GM21360 (cell line): Measurements from ENCODE around the gene ATP6V1A.
A peak's percentile ranks its signal among the peaks of the same experiment; 100 is the strongest.

Source experiments
- ATAC-seq: cut with Tn5 transposase; IDR thresholded peaks from one replicate; pipeline ENCODE4 v1.9.1; 2021; ENCODE audit warnings: mild to moderate bottlenecking, moderate library complexity; ENCODE audit not compliant: unreplicated experiment

The ATP6V1A gene

DNA sequence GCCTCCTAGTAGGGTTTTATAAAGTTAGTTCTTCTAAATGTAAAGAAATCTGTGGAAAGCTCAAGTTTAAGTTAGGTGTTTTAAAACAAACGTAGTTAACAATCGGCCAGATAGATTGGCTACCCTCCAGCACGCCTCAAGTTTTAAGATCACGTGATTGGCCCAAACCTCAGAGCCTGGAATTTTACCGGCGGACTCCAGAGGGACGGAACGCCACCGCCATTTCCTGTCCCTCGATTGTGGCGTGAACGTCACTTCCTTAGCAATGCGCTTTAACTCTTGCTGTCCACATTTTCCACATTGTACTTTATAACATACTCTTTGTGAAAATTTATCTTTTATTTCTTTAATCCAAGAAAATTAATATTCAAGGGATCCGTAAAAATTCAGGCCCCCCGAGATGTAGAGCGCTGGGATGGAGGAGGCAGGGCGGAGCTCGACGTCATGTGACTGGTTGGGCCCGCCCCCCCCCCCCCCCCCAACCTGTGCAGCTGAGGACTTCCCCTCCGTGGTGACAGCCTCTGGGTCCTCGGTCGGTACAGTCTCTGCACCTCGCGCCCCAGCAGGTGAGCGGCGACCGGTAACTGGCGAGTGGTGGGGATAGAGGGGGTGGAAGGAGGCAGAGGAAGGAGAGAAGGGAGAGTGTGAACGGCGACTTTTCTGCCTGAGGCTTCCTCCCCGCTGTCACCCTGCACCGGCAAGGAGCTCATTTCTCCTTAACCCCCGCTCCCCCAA lies at the start of gene ATP6V1A:
Gene ATP6V1A (plus strand): TSS at position 488 of the 735 bp plus-strand sequence. CDS start 31,719 bp downstream, outside the sequence.
- peak; percentile 34 for ATAC-seq

DNA sequence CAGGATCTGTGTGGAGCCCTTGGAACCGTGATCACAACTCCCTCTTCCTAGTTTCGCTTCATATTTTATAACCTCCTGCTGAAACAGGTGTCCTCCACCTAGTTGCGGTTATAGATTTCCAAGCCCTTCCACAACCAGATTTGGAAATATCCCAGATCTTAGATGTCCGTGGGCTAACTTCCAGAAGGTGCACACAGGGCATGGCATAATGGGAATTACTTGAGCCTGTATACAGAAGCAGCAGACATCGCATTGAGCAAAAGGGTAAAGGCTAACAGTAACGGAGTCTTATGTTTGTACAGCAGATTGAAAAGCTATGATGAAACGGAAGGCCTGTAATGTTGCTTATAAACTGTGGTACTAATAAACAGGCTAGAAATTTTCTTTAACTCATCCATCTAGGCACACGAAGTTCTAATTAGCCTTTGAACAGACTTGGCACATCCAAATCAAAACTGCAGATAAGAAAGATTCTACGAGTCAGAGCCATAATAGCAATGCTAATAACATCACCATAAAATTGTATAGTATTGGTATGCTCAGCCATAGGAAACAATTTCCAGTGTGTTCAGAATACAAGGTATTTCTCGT lies 49.2 kb upstream of the ATP6V1A start:
- no peak for ATAC-seq

DNA sequence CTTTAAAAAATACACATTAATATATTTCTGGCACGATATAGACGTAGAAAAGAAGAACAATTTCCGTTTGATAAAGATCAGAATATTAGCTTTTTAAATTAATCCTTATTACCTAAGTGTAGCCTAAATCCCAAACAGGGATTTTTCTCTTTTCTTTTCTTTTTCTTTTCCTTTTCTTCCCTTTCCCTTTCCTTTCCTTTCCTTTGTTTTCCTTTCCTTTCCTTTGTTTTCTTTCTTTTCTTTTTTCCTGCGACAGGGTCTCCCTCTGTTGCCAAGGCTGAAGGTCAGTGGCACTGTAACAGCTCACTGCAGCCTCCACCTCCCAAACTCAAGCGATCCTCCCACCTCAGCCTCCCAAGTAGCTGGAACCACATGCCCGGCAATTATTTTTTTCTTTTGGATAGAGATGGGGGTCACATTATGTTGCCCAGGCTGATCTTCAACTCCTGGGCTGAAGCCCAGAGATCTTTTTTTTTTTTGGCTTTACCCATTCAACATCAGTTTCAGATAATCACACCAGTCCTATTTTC lies 48.6 kb upstream of the ATP6V1A start:
- ATAC-seq, result no peak

DNA sequence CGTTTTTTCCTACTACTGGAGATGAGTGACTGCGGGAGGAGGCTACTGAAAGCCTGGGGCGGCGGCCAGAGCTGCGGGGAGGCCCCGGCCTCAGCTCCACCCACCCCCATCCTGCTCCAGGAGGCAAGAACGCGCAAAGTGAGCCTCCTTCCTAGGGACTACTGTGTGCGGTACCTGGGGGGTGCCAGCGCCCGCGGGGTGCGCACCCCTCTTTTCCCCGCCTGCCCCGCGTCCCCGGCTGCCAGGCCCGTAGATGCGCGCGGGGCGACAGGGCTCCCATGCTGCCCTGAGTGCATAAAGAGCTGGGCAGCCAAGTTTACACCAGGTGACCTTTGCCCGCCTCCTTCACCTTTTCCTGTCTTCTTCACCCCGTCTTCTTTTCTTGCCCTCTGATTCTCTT lies 47.9 kb upstream of the ATP6V1A start:
- ATAC-seq, result no peak

DNA sequence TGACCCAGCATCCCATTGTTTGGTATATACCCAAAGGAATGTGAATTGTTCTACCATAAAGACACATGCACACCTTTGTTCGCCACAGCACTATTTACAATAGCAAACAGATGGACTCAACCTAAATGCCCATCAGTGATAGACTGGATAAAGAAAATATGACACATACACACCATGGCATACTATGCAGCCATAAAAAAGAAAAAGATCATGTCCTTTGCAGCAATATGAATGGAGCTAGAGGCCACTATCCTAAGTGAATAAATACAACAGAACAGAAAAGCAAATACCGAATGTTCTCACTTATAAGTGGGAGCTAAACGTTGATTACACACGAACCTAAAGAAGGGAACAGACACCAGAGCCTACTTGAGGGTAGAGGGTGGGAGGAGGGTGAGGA lies 39.0 kb upstream of the ATP6V1A start:
- no peak for ATAC-seq

DNA sequence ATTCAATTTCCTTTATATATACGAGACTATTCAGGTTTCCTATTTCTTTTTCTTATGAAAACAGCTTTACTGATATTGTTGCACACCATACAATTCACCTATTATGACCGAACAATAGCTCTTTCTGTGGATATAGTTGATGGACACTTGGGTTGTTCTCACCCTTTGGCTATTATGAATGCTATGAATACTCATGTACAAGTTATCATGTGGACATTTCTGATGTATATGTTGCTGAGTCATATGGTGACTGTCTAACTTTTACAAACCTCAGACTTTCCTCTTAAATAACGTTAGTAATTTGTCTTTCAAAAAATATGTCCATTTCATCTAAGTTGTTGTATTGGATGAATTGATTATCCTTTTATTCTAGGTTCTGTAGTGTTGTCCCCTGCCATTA lies 34.7 kb upstream of the ATP6V1A start:
- no peak for ATAC-seq

DNA sequence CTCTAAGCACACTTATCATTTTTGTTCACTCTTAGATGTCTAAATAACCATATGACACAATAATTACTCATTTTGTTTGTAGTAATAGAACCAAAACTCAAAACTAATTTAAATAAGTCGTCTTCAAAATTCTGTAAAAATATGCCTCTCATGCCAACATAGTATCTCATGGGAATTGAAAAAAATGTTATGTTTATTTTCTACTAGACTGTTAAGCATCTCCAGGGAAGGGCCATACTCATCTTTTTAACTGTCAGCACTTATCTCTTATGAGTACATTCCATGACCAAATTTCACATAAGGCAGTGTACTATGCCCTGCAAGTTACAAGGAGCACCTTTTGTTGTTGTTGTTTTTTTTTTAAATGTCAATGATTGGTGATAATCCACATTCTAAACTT lies 32.1 kb upstream of the ATP6V1A start:
- ATAC-seq, result no peak

DNA sequence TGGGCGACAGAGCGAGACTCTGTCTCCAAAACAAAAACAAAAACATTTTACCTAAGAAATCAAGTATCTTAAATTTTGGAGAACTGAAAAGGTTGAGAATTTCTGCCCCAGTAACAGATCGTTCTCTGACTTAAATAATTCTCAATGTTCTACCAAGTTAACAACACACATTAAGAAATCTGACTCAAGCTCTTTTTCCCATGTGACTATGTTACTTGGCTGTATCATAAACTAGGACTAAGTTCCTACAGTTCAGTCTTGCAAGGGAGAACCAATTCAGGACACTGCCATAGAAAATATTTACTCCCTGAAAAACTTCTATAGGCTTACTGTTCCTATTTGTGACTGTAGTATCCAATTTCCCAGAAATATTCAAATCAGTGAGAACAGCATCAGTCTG lies 29.5 kb upstream of the ATP6V1A start:
- no peak for ATAC-seq

DNA sequence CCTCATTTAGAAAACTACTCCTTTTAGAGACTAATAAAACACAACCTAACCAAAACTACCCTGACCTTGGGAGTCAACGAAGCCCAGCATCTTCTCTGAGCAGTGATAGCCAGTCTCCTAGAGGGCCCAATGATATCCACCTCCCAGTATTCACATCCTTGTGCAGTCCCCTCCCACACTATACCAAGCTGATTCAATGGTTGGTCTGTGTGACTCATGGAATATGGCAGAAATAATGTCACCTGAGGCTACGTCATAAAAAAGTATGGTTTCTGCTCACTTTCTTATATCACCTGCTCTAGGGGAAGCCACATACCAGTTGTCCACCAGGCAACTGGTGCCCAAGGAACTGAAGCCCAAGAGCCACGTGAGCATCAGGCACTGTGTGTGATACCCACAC lies 29.0 kb upstream of the ATP6V1A start:
- no peak for ATAC-seq

DNA sequence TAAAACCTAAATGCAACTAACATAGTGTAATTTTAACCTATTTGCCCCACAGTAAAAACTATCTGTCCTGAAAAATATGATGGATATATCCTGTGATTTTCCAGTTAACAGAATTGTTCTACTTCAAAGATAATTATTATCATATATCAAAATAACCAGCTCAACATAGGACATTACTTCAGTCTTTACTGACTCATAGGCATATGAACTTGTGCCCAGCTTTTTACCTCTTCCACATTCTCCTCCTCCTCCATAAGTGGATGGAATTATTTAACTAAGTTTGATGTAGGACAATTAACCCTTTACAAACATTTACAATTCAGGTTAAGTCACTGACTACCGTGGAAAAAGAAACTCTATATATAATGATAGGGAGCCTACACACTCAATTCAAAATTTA lies 27.5 kb upstream of the ATP6V1A start:
- ATAC-seq, result no peak

DNA sequence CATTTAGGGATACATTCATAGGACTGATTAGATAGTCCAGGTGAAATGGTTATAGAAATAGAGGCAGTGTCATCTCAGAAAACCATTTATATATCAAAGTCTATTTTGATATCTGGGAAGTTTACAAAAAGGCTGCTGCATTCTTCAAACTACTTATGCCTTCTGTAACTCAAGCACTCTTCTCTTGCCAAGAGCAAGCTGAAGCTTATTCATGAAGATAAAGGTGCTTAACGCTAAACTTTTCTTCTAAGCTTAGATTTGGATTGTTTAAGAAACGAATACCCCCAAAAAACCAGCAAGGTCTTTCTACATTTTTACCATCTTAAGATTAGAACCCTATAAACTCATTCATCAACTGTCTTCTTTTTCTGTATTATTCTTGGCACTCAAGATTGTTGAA lies 27.1 kb upstream of the ATP6V1A start:
- no peak for ATAC-seq

DNA sequence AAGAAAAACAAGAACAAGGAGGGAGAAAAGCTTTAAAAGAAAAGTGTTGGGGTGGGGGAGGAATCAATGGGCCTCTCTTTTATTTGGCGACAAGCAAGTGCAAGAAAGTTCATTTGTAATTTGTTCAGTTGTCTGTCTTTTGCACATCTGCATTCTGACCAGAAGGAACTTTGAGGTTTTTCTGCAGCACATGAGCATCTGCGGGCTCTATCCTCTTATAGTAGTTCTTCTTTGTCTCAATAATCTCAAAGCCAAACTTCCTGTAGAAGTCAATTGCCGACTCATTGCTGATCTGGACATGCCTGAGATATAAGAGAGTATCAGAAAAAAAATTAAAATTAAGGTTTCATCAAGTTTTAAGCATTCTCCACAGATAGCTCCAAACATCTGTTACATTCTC lies 25.2 kb upstream of the ATP6V1A start:
- no peak for ATAC-seq

DNA sequence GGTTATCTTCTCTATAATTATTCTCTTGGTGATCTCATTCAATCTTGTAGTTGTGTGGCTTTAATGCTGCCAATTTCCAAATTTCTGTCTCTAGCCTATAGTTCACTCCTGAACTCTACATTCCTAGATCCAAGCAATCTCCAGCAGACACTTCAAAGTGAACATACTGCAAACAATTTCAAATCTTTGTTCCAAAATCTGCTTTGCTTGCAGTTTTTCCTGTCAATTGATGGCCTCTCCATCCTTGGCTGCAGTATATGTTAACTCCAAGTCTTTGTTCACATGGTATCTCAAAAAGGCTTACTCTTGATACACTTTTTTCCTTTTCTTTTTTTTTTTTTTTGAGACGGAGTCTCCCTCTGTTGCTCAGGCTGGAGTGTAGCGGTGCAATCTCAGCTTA lies 18.2 kb upstream of the ATP6V1A start:
- ATAC-seq, result no peak

DNA sequence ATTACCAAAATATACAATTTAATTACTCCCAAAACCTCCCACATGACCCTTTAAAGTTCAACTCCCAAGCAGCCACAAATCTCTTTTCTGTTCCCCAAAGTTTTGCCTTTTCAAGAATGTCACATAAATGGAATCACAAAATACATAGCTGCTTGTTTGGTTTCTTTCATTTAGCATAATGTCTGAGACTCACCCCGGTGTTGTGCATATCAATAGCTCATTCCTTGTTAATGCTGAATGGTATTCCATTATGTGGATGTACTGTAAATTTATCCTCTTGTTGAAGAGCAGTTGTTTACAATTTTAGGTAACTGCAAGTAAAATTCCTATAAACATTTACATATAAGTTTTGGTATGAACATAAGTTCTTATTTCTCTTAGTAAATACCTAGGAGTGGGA lies 16.3 kb upstream of the ATP6V1A start:
- no peak for ATAC-seq

DNA sequence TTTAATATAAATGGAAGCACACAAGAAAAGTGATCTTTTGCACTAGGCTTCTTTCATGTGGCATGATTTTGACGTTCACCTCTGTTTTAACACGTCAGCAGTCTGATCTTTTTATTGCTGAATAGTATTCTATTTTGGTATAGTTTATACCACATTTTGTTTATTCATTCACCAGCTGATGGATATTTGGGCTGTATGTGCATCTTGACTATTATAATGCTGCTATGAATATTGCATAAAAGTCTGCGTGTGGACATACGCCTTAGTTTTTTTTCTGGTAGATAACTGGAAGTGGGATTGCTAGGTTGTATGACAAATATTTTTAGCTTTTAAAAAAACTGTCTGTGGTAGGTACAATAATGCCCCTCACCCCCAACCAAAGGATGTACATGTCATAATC lies 15.1 kb upstream of the ATP6V1A start:
- ATAC-seq, result no peak

DNA sequence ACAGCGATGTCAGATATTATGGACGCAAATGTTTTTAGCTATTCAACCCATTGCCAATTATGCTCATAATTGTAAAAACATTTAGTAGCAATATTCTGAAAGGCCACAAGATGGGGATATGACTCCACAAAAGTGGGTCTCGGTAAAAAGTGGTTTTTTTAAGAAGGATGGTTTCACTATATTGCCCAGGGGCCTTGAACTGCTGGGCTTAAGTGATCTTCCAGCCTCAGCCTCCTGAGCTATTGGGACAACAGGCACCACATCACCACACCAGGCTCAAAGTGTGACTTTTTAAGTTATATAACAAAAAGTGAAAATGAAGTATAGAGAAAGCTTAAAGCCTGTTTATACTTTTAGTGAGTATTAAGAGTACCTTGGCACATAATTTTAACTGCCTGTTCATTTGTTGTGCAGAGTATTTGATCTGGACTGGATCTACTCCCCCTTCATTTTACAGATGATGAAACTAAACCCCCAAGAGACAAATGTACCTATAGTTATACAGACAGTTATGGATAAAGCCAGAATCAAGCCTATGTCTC lies 10.2 kb upstream of the ATP6V1A start:
- peak; percentile 71 for ATAC-seq

DNA sequence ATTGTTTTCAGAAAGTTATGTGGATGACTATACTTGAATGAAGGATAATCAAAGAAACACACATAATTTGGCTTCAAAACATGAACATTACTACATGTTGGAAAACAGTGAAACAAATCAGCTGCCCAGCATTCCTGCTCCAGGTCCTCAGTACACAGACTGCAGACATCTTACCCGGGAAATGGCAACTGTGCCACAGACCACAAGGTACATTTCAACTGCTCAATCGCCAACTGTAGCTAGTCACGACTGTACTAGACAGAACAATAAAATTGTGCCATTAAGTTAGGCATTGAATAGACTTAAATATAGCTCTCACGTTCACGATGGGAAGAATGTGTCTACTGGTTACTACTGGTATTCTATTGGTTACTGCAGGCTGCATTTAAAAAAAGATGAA lies 5.7 kb upstream of the ATP6V1A start:
- no peak for ATAC-seq

DNA sequence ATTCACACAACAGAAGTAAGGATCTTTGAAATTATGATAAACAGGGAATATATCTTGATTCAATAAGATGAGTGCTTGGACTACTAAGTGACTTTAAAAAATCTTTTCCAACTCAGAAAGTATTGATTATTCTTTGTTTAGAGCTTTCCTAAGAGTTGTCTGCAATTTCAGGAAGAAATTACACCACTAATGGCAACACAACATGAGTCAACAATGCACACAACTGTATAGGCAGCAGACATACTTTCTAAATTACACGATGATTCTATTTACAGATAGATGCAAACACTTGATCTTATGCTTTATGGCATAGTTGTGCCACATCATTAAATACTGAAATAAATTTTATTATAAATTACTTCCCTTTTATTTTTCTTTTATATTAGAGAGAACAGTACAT lies 5.2 kb upstream of the ATP6V1A start:
- ATAC-seq, result no peak

DNA sequence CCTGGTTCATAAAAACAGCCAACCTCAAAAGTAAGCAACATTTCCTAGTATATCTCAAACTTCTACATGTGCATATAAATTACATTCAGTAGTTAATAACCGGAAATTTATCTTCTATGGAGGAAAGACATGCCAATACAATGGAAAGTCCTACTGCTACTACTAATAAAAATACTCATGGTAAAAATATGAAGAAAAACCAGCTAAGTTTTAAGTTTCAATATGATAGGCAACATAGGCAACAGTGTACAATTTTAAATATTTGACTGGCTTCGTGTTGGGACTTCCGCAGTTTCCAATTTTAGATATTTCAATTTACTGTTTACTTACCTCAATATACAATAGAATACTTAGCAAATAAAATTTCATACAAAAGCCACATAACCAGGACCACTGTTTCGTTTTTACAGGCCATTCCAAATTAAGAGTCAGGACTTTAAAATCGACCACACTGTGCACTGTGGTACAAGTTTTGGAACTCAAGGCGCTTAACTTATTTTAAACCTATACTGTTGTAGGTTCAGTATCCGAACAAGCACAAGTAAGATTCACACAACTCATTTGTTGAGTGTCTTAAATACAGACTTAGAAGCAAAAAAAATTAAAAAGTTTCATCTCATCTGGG lies 3.7 kb upstream of the ATP6V1A start:
- no peak for ATAC-seq

DNA sequence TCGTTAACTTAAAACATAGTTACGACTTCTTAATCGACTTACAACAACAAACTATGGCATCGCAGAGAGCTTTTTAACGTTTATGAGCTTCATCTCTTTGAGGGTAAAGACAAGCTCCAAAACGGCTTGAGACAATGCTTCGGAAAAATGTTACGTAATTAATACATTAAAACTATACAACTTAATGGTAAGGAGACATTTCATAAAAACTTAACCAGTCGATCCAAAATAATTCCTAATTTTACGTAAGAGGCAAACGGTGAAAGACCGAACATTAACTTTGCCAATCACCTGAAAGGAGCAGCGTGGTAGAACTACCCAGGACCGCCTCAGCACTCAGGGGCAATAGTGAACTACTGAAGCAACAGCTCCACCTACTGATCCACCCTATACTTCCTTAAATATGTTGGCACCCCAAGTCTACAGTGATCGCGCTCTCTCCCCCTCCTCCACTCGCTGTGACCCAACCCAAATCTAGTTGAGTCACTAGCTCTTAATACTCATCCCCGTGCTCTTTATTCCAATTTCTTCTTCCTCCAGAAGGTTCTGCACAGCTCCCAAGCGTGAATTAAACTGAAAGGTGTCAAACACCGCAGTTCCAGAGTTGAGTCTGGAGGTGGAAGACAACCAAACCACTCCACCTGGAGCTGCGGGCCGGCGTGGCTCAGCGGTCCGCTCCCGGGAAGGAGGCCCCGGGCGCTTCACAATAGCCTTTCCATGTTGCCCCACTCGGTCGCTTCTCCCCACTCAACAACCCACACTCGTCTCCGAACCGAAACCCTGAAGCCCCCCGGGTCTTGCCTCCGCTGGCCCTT lies 1.7 kb upstream of the ATP6V1A start:
- ATAC-seq, result peak; percentile 41
